WTC11 (cell line): ENCODE data around the gene TBC1D24.

Experiments
- CREB1 ChIP-seq: sonication (generic); formaldehyde crosslinking; IDR thresholded peaks from 2 replicates; pipeline ENCODE4 v1.8.0; 2023; ENCODE audit warnings: mild to moderate bottlenecking, missing genetic modification reagents
- JUN ChIP-seq: sonication (generic); formaldehyde crosslinking; IDR thresholded peaks from 2 replicates; pipeline ENCODE4 v1.8.0; 2023; ENCODE audit warnings: mild to moderate bottlenecking, missing genetic modification reagents
- NR3C1 ChIP-seq: sonication (generic); formaldehyde crosslinking; conservative IDR thresholded peaks from 2 replicates; pipeline ENCODE4 v1.8.1; 2023; ENCODE audit warnings: low read depth, mild to moderate bottlenecking, missing genetic modification reagents
- ZNF121 ChIP-seq: sonication (generic); formaldehyde crosslinking; IDR thresholded peaks from 2 replicates; pipeline ENCODE4 v1.8.0; 2023; ENCODE audit warnings: missing genetic modification reagents
- ZNF396 ChIP-seq: fragments of 250-450 bp; sonication (Bioruptor Pico); IDR thresholded peaks from 2 replicates; pipeline ENCODE4 v1.8.0; 2021; ENCODE audit warnings: mild to moderate bottlenecking, moderate library complexity, borderline replicate concordance
- TF ChIP-seq, protein P1 (sequence below): fragments of 250-450 bp; sonication (Bioruptor Pico); IDR thresholded peaks from 2 replicates; pipeline ENCODE4 v2.1.2; 2022; ENCODE audit warnings: mild to moderate bottlenecking, moderate library complexity
- TF ChIP-seq, protein P2 (sequence below): sonication (generic); formaldehyde crosslinking; conservative IDR thresholded peaks from 2 replicates; pipeline ENCODE4 v1.8.1; 2023; ENCODE audit warnings: mild to moderate bottlenecking, low read depth, missing genetic modification reagents, moderate library complexity
- TF ChIP-seq, protein P3 (sequence below): sonication (generic); formaldehyde crosslinking; IDR thresholded peaks from 2 replicates; pipeline ENCODE4 v1.8.0; 2022; ENCODE audit warnings: mild to moderate bottlenecking, missing genetic modification reagents
- TF ChIP-seq, protein P4 (sequence below): fragments of 200-600 bp; IDR thresholded peaks from 2 replicates; pipeline ENCODE4 v1.8.0; 2022; ENCODE audit warnings: antibody characterized with exemption
- TF ChIP-seq, protein P5 (sequence below): sonication (generic); formaldehyde crosslinking; IDR thresholded peaks from 2 replicates; pipeline ENCODE4 v1.8.1; 2023; ENCODE audit warnings: mild to moderate bottlenecking, missing genetic modification reagents, moderate library complexity
- TF ChIP-seq, protein P6 (sequence below): sonication (generic); formaldehyde crosslinking; IDR thresholded peaks from 2 replicates; pipeline ENCODE4 v1.8.0; 2023; ENCODE audit warnings: missing genetic modification reagents, mild to moderate bottlenecking, borderline replicate concordance
- TF ChIP-seq, protein P7 (sequence below): fragments of 250-450 bp; sonication (Bioruptor Pico); IDR thresholded peaks from 2 replicates; pipeline ENCODE4 v1.9.0; 2021; ENCODE audit warnings: moderate library complexity, mild to moderate bottlenecking, inconsistent platforms, borderline replicate concordance

DNA sequence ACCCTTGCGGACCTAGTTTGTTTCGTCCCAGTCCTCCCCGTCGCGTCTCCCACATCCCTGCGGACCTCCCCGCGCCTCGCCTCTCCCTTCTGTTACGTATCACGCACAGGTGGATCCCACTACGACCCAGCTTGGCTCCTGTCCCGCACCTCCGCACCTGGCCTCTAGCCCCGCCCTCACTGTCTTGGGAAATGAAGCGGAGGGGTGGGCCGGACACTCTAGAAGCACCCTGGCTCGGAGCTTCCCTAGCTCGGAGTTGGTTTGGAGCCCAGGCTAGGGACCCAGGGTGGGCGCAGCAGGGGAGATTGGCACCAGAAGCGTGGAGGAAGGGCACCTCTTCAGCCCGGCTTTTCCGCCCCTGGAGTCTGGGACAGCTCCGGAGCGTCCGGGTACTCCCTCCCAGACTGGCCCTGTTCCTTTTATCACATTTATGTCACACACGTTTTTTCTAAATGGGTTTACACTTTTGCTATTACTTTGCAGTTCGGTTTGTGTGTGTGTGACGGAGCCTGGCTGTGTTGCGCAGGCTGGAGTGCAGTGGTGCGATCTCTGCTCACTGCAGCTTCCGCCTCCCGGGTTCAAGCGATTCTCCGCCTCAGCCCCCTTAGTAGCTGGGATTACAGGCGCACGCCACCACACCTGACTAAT is 57.7 kb downstream of the TBC1D24 start:
- TF ChIP-seq, protein P1, sequence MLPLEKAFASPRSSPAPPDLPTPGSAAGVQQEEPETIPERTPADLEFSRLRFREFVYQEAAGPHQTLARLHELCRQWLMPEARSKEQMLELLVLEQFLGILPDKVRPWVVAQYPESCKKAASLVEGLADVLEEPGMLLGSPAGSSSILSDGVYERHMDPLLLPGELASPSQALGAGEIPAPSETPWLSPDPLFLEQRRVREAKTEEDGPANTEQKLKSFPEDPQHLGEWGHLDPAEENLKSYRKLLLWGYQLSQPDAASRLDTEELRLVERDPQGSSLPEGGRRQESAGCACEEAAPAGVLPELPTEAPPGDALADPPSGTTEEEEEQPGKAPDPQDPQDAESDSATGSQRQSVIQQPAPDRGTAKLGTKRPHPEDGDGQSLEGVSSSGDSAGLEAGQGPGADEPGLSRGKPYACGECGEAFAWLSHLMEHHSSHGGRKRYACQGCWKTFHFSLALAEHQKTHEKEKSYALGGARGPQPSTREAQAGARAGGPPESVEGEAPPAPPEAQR (CRISPR knock-in tag): no peak
- TF ChIP-seq, protein P2, sequence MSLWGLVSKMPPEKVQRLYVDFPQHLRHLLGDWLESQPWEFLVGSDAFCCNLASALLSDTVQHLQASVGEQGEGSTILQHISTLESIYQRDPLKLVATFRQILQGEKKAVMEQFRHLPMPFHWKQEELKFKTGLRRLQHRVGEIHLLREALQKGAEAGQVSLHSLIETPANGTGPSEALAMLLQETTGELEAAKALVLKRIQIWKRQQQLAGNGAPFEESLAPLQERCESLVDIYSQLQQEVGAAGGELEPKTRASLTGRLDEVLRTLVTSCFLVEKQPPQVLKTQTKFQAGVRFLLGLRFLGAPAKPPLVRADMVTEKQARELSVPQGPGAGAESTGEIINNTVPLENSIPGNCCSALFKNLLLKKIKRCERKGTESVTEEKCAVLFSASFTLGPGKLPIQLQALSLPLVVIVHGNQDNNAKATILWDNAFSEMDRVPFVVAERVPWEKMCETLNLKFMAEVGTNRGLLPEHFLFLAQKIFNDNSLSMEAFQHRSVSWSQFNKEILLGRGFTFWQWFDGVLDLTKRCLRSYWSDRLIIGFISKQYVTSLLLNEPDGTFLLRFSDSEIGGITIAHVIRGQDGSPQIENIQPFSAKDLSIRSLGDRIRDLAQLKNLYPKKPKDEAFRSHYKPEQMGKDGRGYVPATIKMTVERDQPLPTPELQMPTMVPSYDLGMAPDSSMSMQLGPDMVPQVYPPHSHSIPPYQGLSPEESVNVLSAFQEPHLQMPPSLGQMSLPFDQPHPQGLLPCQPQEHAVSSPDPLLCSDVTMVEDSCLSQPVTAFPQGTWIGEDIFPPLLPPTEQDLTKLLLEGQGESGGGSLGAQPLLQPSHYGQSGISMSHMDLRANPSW (CRISPR knock-in tag): no peak
- TF ChIP-seq JUN: no peak
- no peak for TF ChIP-seq ZNF121 (CRISPR knock-in tag)
- TF ChIP-seq, protein P3, sequence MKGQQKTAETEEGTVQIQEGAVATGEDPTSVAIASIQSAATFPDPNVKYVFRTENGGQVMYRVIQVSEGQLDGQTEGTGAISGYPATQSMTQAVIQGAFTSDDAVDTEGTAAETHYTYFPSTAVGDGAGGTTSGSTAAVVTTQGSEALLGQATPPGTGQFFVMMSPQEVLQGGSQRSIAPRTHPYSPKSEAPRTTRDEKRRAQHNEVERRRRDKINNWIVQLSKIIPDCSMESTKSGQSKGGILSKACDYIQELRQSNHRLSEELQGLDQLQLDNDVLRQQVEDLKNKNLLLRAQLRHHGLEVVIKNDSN: no peak
- TF ChIP-seq, protein P4, sequence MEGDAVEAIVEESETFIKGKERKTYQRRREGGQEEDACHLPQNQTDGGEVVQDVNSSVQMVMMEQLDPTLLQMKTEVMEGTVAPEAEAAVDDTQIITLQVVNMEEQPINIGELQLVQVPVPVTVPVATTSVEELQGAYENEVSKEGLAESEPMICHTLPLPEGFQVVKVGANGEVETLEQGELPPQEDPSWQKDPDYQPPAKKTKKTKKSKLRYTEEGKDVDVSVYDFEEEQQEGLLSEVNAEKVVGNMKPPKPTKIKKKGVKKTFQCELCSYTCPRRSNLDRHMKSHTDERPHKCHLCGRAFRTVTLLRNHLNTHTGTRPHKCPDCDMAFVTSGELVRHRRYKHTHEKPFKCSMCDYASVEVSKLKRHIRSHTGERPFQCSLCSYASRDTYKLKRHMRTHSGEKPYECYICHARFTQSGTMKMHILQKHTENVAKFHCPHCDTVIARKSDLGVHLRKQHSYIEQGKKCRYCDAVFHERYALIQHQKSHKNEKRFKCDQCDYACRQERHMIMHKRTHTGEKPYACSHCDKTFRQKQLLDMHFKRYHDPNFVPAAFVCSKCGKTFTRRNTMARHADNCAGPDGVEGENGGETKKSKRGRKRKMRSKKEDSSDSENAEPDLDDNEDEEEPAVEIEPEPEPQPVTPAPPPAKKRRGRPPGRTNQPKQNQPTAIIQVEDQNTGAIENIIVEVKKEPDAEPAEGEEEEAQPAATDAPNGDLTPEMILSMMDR: no peak
- TF ChIP-seq NR3C1 (CRISPR knock-in tag): no peak
- TF ChIP-seq, protein P5, sequence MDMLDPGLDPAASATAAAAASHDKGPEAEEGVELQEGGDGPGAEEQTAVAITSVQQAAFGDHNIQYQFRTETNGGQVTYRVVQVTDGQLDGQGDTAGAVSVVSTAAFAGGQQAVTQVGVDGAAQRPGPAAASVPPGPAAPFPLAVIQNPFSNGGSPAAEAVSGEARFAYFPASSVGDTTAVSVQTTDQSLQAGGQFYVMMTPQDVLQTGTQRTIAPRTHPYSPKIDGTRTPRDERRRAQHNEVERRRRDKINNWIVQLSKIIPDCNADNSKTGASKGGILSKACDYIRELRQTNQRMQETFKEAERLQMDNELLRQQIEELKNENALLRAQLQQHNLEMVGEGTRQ (CRISPR knock-in tag): no peak
- TF ChIP-seq, protein P6, sequence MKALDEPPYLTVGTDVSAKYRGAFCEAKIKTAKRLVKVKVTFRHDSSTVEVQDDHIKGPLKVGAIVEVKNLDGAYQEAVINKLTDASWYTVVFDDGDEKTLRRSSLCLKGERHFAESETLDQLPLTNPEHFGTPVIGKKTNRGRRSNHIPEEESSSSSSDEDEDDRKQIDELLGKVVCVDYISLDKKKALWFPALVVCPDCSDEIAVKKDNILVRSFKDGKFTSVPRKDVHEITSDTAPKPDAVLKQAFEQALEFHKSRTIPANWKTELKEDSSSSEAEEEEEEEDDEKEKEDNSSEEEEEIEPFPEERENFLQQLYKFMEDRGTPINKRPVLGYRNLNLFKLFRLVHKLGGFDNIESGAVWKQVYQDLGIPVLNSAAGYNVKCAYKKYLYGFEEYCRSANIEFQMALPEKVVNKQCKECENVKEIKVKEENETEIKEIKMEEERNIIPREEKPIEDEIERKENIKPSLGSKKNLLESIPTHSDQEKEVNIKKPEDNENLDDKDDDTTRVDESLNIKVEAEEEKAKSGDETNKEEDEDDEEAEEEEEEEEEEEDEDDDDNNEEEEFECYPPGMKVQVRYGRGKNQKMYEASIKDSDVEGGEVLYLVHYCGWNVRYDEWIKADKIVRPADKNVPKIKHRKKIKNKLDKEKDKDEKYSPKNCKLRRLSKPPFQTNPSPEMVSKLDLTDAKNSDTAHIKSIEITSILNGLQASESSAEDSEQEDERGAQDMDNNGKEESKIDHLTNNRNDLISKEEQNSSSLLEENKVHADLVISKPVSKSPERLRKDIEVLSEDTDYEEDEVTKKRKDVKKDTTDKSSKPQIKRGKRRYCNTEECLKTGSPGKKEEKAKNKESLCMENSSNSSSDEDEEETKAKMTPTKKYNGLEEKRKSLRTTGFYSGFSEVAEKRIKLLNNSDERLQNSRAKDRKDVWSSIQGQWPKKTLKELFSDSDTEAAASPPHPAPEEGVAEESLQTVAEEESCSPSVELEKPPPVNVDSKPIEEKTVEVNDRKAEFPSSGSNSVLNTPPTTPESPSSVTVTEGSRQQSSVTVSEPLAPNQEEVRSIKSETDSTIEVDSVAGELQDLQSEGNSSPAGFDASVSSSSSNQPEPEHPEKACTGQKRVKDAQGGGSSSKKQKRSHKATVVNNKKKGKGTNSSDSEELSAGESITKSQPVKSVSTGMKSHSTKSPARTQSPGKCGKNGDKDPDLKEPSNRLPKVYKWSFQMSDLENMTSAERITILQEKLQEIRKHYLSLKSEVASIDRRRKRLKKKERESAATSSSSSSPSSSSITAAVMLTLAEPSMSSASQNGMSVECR (CRISPR knock-in tag): no peak
- TF ChIP-seq CREB1 (CRISPR knock-in tag): no peak
- TF ChIP-seq ZNF396 (CRISPR knock-in tag): no peak
- TF ChIP-seq, protein P7, sequence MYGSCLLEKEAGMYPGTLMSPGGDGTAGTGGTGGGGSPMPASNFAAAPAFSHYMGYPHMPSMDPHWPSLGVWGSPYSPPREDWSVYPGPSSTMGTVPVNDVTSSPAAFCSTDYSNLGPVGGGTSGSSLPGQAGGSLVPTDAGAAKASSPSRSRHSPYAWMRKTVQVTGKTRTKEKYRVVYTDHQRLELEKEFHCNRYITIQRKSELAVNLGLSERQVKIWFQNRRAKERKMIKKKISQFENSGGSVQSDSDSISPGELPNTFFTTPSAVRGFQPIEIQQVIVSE (CRISPR knock-in tag): no peak
